H1 (cell line): ENCODE measurements around the gene PPP1R13B. TPM values are rescaled to one million over a fixed set of nuclear protein-coding genes. Genes with fewer than 3 reads are reported as not detected.

Source experiments
- CTCF ChIA-PET: fragments of 300-600 bp; sonication (Branson Sonifier 250); formaldehyde crosslinking; loops from one replicate; lab custom pipeline; 2021; ENCODE audit not compliant: partially characterized antibody; lab: Charles Lee
- POLR2A ChIA-PET: fragments of 300-600 bp; sonication (Branson Sonifier 250); formaldehyde crosslinking; loops from one replicate; lab custom pipeline; 2021; ENCODE audit warnings: inconsistent platforms; ENCODE audit not compliant: partially characterized antibody; lab: Charles Lee
- DNase-seq, 2 experiments: peaks; one replicate each; pipeline versions ENCODE4 v3.0.0 to v3.0.0-alpha.2; 2010 to 2022; ENCODE audit warnings: low spot score in 2 of 2, low read depth in 1 of 2, mixed read lengths in 1 of 2
- FAIRE-seq: peaks from 2 replicates; lab custom pipeline; 2011; peaks lifted over from hg19 to GRCh38; lab: Jason Lieb, UNC
- H2AFZ ChIP-seq: 2 replicates; pipeline ENCODE4 v1.8.1; 2012; ENCODE audit warnings: low read length, inconsistent platforms
- H2AK5ac ChIP-seq: 2 replicates; pipeline ENCODE4 v1.6.1; 2013; ENCODE audit warnings: low read depth, low read length
- H2BK120ac ChIP-seq: replicated peaks from 2 replicates; pipeline ENCODE3; 2013; ENCODE audit warnings: low read depth, low read length, inconsistent platforms
- H2BK12ac ChIP-seq: 2 replicates; pipeline ENCODE4 v1.6.1; 2013; ENCODE audit warnings: low read depth, low read length
- H2BK15ac ChIP-seq: 2 replicates; pipeline ENCODE4 v1.6.1; 2013; ENCODE audit warnings: low read length
- H2BK20ac ChIP-seq: 2 replicates; pipeline ENCODE4 v1.6.1; 2013; ENCODE audit warnings: low read length
- H2BK5ac ChIP-seq: 2 replicates; pipeline ENCODE4 v1.6.1; 2013; ENCODE audit warnings: low read depth, low read length
- H3K14ac ChIP-seq: 2 replicates; pipeline ENCODE4 v1.6.1; 2013; ENCODE audit warnings: inconsistent platforms; ENCODE audit not compliant: insufficient read length
- H3K18ac ChIP-seq: 2 replicates; pipeline ENCODE4 v1.6.1; 2013; ENCODE audit warnings: low read length; ENCODE audit errors: extremely low read depth
- H3K23ac ChIP-seq: 2 replicates; pipeline ENCODE4 v1.6.1; 2013; ENCODE audit warnings: inconsistent platforms; ENCODE audit not compliant: insufficient read length
- H3K23me2 ChIP-seq: 2 replicates; pipeline ENCODE4 v1.6.1; 2013; ENCODE audit warnings: low read depth, low read length
- H3K27ac ChIP-seq: 2 replicates; pipeline ENCODE4 v1.6.1; 2011; ENCODE audit warnings: low read depth, low read length, inconsistent platforms
- H3K27me3 ChIP-seq, 4 experiments: replicated peaks in 1 of 4; 1 replicate in 1 of 4; 2 replicates in 3 of 4; pipeline versions ENCODE4 v1.6.1 to v1.8.1; 2011 to 2013; ENCODE audit warnings: low read length in 3 of 4, mild to moderate bottlenecking in 3 of 4, inconsistent platforms in 2 of 4, mixed read lengths in 2 of 4, moderate library complexity in 1 of 4; ENCODE audit not compliant: control insufficient read depth in 3 of 4, insufficient read depth in 3 of 4; ENCODE audit errors: extremely low read depth in 1 of 4
- H3K36me3 ChIP-seq, 4 experiments: 2 replicates each; pipeline versions ENCODE4 v1.6.1 to v1.8.1; 2011 to 2013; ENCODE audit warnings: mild to moderate bottlenecking in 4 of 4, low read length in 3 of 4, moderate library complexity in 2 of 4, control low read depth in 1 of 4, inconsistent platforms in 1 of 4; ENCODE audit not compliant: insufficient read depth in 4 of 4, control insufficient read depth in 2 of 4
- H3K4ac ChIP-seq: replicated peaks from 2 replicates; pipeline ENCODE3; 2013; ENCODE audit warnings: low read length, low read depth, mixed read lengths, inconsistent platforms; ENCODE audit not compliant: insufficient read length
- H3K4me1 ChIP-seq, 4 experiments: replicated peaks in 1 of 4; 1 replicate in 1 of 4; 2 replicates in 3 of 4; pipeline versions ENCODE4 v1.6.1 to v1.8.1; 2011 to 2013; ENCODE audit warnings: low read length in 3 of 4, inconsistent platforms in 2 of 4, mixed read lengths in 1 of 4; ENCODE audit not compliant: insufficient read depth in 4 of 4, control insufficient read depth in 3 of 4
- H3K4me2 ChIP-seq, 2 experiments: 2 replicates each; pipeline versions ENCODE4 v1.6.1 to v1.8.1; 2011 to 2013; ENCODE audit warnings: low read depth in 2 of 2, low read length in 2 of 2, control low read depth in 1 of 2, inconsistent platforms in 1 of 2, mild to moderate bottlenecking in 1 of 2; ENCODE audit not compliant: insufficient read depth in 1 of 2
- H3K4me3 ChIP-seq, 4 experiments: fragments of 200-600, 300-600 bp in 1 of 4; sonication (generic), shearing (Covaris generic), sonication (Bioruptor Twin) in 1 of 4; 2 replicates each; pipeline versions ENCODE4 v1.5.1 to v1.8.1; 2011 to 2016; ENCODE audit warnings: low read length in 4 of 4, low read depth in 3 of 4, control low read depth in 2 of 4, inconsistent platforms in 2 of 4, mild to moderate bottlenecking in 2 of 4, mixed read lengths in 1 of 4, moderate library complexity in 1 of 4; ENCODE audit not compliant: insufficient read depth in 2 of 4; ENCODE audit errors: extremely low read depth in 1 of 4
- H3K56ac ChIP-seq: replicated peaks from 2 replicates; pipeline ENCODE3; 2013; ENCODE audit warnings: low read depth, mild to moderate bottlenecking, mixed read lengths, low read length, inconsistent platforms; ENCODE audit not compliant: insufficient read length
- H3K79me1 ChIP-seq: 2 replicates; pipeline ENCODE4 v1.6.1; 2013; ENCODE audit warnings: low read depth, low read length, control low read depth
- H3K79me2 ChIP-seq, 2 experiments: 2 replicates each; pipeline versions ENCODE4 v1.6.1 to v1.8.1; 2012 to 2013; ENCODE audit warnings: low read length in 2 of 2, mild to moderate bottlenecking in 2 of 2, inconsistent platforms in 1 of 2; ENCODE audit not compliant: insufficient read depth in 2 of 2, control insufficient read depth in 1 of 2
- H3K9ac ChIP-seq, 4 experiments: replicated peaks in 1 of 4; 1 replicate in 1 of 4; 2 replicates in 3 of 4; pipeline versions ENCODE4 v1.6.1 to v1.8.1; 2011 to 2013; ENCODE audit warnings: low read depth in 3 of 4, low read length in 3 of 4, control low read depth in 2 of 4, mild to moderate bottlenecking in 2 of 4, moderate library complexity in 2 of 4, inconsistent platforms in 1 of 4; ENCODE audit errors: extremely low read depth in 1 of 4
- H3K9me3 ChIP-seq, 2 experiments: 2 replicates each; pipeline versions ENCODE4 v1.6.1 to v1.8.1; 2012 to 2013; ENCODE audit warnings: mild to moderate bottlenecking in 2 of 2, moderate library complexity in 2 of 2, control low read depth in 1 of 2, inconsistent platforms in 1 of 2, low read depth in 1 of 2, low read length in 1 of 2, mixed read lengths in 1 of 2; ENCODE audit not compliant: insufficient read depth in 2 of 2
- H4K20me1 ChIP-seq, 2 experiments: replicated peaks in 1 of 2; 2 replicates each; pipeline versions ENCODE3 to v1.8.1; 2011 to 2013; ENCODE audit warnings: inconsistent platforms in 2 of 2, low read length in 2 of 2, mild to moderate bottlenecking in 1 of 2; ENCODE audit not compliant: insufficient read depth in 2 of 2, control insufficient read depth in 1 of 2
- H4K5ac ChIP-seq: 2 replicates; pipeline ENCODE4 v1.6.1; 2013; ENCODE audit warnings: low read length, low read depth, mixed read lengths, inconsistent platforms; ENCODE audit not compliant: insufficient read length
- H4K8ac ChIP-seq: 2 replicates; pipeline ENCODE4 v1.8.0; 2013; ENCODE audit warnings: mild to moderate bottlenecking, moderate library complexity, low read length, inconsistent platforms; ENCODE audit not compliant: insufficient read depth; ENCODE audit errors: extremely low read depth
- H4K91ac ChIP-seq: replicated peaks from 2 replicates; pipeline ENCODE3; 2013; ENCODE audit warnings: low read length, mixed read lengths, inconsistent platforms; ENCODE audit not compliant: insufficient read length
- BCL11A ChIP-seq, 2 experiments: IDR thresholded peaks; one replicate each; pipeline ENCODE4 v1.6.1; 2011; ENCODE audit warnings: low read depth in 2 of 2, low read length in 2 of 2, mild to moderate bottlenecking in 2 of 2
- CHD2 ChIP-seq: IDR thresholded peaks from 2 replicates; pipeline ENCODE4 v1.6.1; 2012; ENCODE audit warnings: low read length, improper control_type of control experiment
- GTF2F1 ChIP-seq: IDR thresholded peaks from 2 replicates; pipeline ENCODE4 v1.6.1; 2012; ENCODE audit warnings: low read depth, low read length, improper control_type of control experiment, borderline replicate concordance
- HDAC6 ChIP-seq: IDR thresholded peaks from one replicate; pipeline ENCODE4 v1.7.1; 2012; ENCODE audit warnings: low read depth, mild to moderate bottlenecking, inconsistent platforms, low read length, moderate library complexity
- JUN ChIP-seq: IDR thresholded peaks from 2 replicates; pipeline ENCODE4 v1.6.1; 2011; ENCODE audit warnings: low read depth, mild to moderate bottlenecking, improper control_type of control experiment, low read length
- KDM1A ChIP-seq: fragments of 200-600, 300-600 bp; sonication (generic); IDR thresholded peaks from 2 replicates; pipeline ENCODE4 v1.7.1; 2016; ENCODE audit warnings: mild to moderate bottlenecking, low read length, borderline replicate concordance
- KDM5A ChIP-seq: fragments of 200-600 bp; IDR thresholded peaks from 2 replicates; pipeline ENCODE4 v1.7.1; 2012; ENCODE audit warnings: mild to moderate bottlenecking, low read length, inconsistent platforms, mixed read lengths
- RAD21 ChIP-seq, 2 experiments: IDR thresholded peaks in 1 of 2; conservative IDR thresholded peaks in 1 of 2; 2 replicates each; pipeline ENCODE4 v1.6.1; 2011; ENCODE audit warnings: low read depth in 2 of 2, low read length in 2 of 2, improper control_type of control experiment in 1 of 2, inconsistent platforms in 1 of 2, mild to moderate bottlenecking in 1 of 2, moderate library complexity in 1 of 2
- RFX5 ChIP-seq: IDR thresholded peaks from 2 replicates; pipeline ENCODE4 v1.6.1; 2011; ENCODE audit warnings: low read depth, low read length, improper control_type of control experiment, borderline replicate concordance
- SIRT6 ChIP-seq: IDR thresholded peaks from one replicate; pipeline ENCODE4 v1.7.1; 2012; ENCODE audit warnings: low read length, inconsistent platforms
- TCF12 ChIP-seq: IDR thresholded peaks from 2 replicates; pipeline ENCODE4 v1.6.1; 2011; ENCODE audit warnings: low read depth, mild to moderate bottlenecking, low read length
- ZNF274 ChIP-seq: IDR thresholded peaks from 2 replicates; pipeline ENCODE4 v1.7.0; 2012; ENCODE audit warnings: low read length, borderline replicate concordance; ENCODE audit errors: extremely low read depth
- whole genome bisulfite sequencing, 2 experiments: shearing (Covaris generic) in 1 of 2; methylation state at CpG; one replicate each; pipeline versions ENCODE4 v1.1.6 to v1.1.7; 2013 to 2015; ENCODE audit warnings: low lambda C conversion rate in 2 of 2, mixed read lengths in 2 of 2, inconsistent platforms in 1 of 2, low coverage in 1 of 2, missing lambda C conversion rate in 1 of 2; ENCODE audit not compliant: insufficient replicate concordance in 2 of 2, insufficient coverage in 1 of 2, insufficient read length in 1 of 2; ENCODE audit errors: extremely low coverage in 1 of 2, missing lambda C conversion rate in 1 of 2; 5-methylcytosine and 5-hydroxymethylcytosine counted together
- polyA plus RNA-seq, 7 experiments: library from polyadenylated mRNA; depleted of rRNA in 3 of 7; stranded (reverse) in 5 of 7; unstranded in 2 of 7; fragments of >200 nt in 5 of 7; fragments of 200-250 nt in 2 of 7; gene quantifications; 1 replicate in 5 of 7; 2 replicates in 1 of 7; 4 replicates in 1 of 7; pipeline versions ENCODE4 v1.2.1 to v1.2.3, GENCODE V29; 2011 to 2013; ENCODE audit warnings: missing spikeins in 2 of 7, mixed read lengths in 2 of 7
- total RNA-seq: library from RNA; stranded (reverse); fragmentation: NEBNext Ultra II Directional; extraction: Animal tissue kit (Norgen Biotek cat#: 25700); gene quantifications from 2 replicates; pipeline ENCODE4 v1.2.1, GENCODE V29; 2021

The PPP1R13B gene
- total and polyA plus RNA-seq, 2 of the 8 experiments (the other 6 are each of a cell fraction or from before 2014, with no cell fraction given): 2.6 to 8.9 TPM

- Histone ChIP-seq H3K23me2 (no peaks in the 10 kb centered on the region), H3K79me1 (0 out of 2 replicates have a peak, but pooled peaks cover 5% of the 10 kb centered on the region), H3K9ac (no peak overlapping the region), H4K5ac (no peak overlapping the region), H4K8ac (no peak overlapping the region), H3K79me2 (no peaks in the 10 kb centered on the region), H3K9me3 (no peaks in the 10 kb centered on the region), H2AFZ (no peak overlapping the region), H3K36me3 (peaks cover 14 to 57% (median 32%) of the 10 kb centered on the region in 4 experiments; a peak in 6 of 8 replicates), H4K91ac (no peak overlapping the region), H2BK20ac (no peak overlapping the region), H4K20me1 (peaks cover 9 to 40% of the 10 kb centered on the region in 2 experiments), H2BK120ac (no peak overlapping the region), H3K56ac (no peak overlapping the region), H3K18ac (no peak overlapping the region), H3K27me3 (no peaks in the 10 kb centered on the region), H2BK5ac (no peak overlapping the region), H3K14ac (no peak overlapping the region), H2BK15ac (no peak overlapping the region), H3K4ac (no peak overlapping the region), H3K23ac (no peak overlapping the region), H3K4me1 (no peaks in the 10 kb centered on the region; a peak in 2 of 7 replicates), H2AK5ac (no peak overlapping the region), H3K27ac (no peak overlapping the region), H2BK12ac (no peak overlapping the region), H3K4me2 (no peak overlapping the region), H3K4me3 (no peak overlapping the region)
- FAIRE-seq: no peak
- DNase-seq: no peak
- 91% methylated on average over 26 of the region's 28 CpGs; no CpG with 5 or more reads in 1 of the 2 experiments for WGBS, 2 experiments
- POLR2A ChIA-PET: interaction anchor here (1.5 to 6.6 kb wide), 5 partner anchors 10 to 187 kb away, joined by 3 to 74 read pairs (median 4); partner anchors contain the start of genes XRCC3 and ZFYVE21
- CTCF ChIA-PET: interaction anchor here (0.8 to 2.1 kb wide), 7 partner anchors 10 to 275 kb away, joined by 3 to 9 read pairs (median 3); no protein-coding TSS in a partner anchor
- TF ChIP-seq ZNF274 (no peak), RAD21 (IDR thresholded peaks at IDR 0.05 in 1 of 2, conservative IDR thresholded peaks at IDR 0.05 in 1 of 2; ENCODE audit: low read depth in 2 of 2, low read length in 2 of 2) (no peak), SIRT6 (no peak), RFX5 (no peak), JUN (no peak), KDM1A (no peak), TCF12 (no peak), BCL11A (IDR thresholded peaks at IDR 0.05; ENCODE audit: low read depth in 2 of 2, low read length in 2 of 2) (no peak), HDAC6 (no peak), KDM5A (no peak), CHD2 (no peak), GTF2F1 (no peak)
Measured at GRCh38 chr14:103705504-103706284, 141.7 kb downstream of the PPP1R13B start.
